Activated CD4-positive, alpha-beta T cell treated with anti-CD3 and anti-CD28 coated beads, Interleukin-2, amount 50 U/mL, for 16 hours (primary cell): Measurements from ENCODE around the gene KRCC1.
"Not testable (repeated sequence)": the region's sequence is repeated elsewhere in the genome, so short reads cannot be mapped to it uniquely, and the experiment has no call there.

Experiments used
- DNase-seq: peaks from one replicate; pipeline ENCODE4 v3.0.0-alpha.2; 2020

Gene KRCC1

GRCh38 chr2:87992569-87992968, 63.0 kb downstream of the KRCC1 start:
- DNase-seq, result not testable (repeated sequence)

GRCh38 chr2:87987473-87987872, 68.1 kb downstream of the KRCC1 start:
- not testable (repeated sequence) for DNase-seq

- DNase-seq, result not testable (repeated sequence)
These were observed 69.7 kb downstream of the KRCC1 start for GRCh38 chr2:87985902-87986301.

- not testable (repeated sequence) for DNase-seq
These were observed 74.4 kb downstream of the KRCC1 start for GRCh38 chr2:87981182-87981581.
